Measurements from ENCODE around the gene MUSK.

MUSK gene

DNA sequence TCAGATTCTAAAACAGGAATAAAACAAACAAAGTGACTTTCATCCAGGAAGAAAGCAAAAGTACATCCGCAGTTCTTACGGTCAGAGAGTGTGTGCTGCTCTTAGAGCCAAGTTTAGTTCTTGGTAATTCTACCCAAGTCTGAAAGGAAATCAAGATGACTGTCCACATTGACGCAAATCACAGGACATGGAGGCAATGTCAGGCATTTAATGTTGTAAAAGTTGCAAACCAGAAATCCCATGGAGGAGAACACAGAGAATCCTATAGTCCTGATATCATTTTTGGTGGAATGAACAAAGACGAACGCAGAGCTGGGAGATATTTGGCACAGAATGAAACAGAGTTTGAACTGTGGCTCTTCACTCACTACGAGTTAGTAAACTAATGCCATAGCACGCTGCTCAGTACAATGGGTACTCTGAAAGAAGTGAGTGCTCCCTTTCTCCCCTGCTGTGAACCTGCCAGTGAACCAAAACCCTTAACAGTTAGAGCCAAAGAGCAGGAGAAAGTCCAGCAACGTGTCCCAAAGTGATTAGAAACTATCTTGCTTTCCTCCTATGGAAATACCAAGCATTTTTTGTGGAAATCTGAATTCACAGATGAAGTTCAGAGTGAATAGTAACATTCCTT lies 74.3 kb downstream of the MUSK start:
- H3K27me3 ChIP-seq (ENCODE audit: control insufficient read depth, insufficient read depth, low read length), result no peaks in the 10 kb centered on the region
- no peaks in the 10 kb centered on the region for H3K36me3 ChIP-seq (ENCODE audit: control insufficient read depth, insufficient read depth, low read length)
- H3K79me2 ChIP-seq, result no peaks in the 10 kb centered on the region
- no peak overlapping the region for H2AFZ ChIP-seq
- no peaks in the 10 kb centered on the region for H3K9me3 ChIP-seq (ENCODE audit: control insufficient read depth, low read length)
- no peak overlapping the region for H3K9ac ChIP-seq
- H3K27ac ChIP-seq, result no peak overlapping the region
- H3K4me1 ChIP-seq, result no peaks in the 10 kb centered on the region
- H3K4me2 ChIP-seq (ENCODE audit: low read length), result no peak overlapping the region
- TF ChIP-seq, protein P1, sequence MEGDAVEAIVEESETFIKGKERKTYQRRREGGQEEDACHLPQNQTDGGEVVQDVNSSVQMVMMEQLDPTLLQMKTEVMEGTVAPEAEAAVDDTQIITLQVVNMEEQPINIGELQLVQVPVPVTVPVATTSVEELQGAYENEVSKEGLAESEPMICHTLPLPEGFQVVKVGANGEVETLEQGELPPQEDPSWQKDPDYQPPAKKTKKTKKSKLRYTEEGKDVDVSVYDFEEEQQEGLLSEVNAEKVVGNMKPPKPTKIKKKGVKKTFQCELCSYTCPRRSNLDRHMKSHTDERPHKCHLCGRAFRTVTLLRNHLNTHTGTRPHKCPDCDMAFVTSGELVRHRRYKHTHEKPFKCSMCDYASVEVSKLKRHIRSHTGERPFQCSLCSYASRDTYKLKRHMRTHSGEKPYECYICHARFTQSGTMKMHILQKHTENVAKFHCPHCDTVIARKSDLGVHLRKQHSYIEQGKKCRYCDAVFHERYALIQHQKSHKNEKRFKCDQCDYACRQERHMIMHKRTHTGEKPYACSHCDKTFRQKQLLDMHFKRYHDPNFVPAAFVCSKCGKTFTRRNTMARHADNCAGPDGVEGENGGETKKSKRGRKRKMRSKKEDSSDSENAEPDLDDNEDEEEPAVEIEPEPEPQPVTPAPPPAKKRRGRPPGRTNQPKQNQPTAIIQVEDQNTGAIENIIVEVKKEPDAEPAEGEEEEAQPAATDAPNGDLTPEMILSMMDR (IDR thresholded peaks at IDR 0.05), result no peak
- H3K4me3 ChIP-seq (ENCODE audit: low read depth, low read length), result no peak overlapping the region

DNA sequence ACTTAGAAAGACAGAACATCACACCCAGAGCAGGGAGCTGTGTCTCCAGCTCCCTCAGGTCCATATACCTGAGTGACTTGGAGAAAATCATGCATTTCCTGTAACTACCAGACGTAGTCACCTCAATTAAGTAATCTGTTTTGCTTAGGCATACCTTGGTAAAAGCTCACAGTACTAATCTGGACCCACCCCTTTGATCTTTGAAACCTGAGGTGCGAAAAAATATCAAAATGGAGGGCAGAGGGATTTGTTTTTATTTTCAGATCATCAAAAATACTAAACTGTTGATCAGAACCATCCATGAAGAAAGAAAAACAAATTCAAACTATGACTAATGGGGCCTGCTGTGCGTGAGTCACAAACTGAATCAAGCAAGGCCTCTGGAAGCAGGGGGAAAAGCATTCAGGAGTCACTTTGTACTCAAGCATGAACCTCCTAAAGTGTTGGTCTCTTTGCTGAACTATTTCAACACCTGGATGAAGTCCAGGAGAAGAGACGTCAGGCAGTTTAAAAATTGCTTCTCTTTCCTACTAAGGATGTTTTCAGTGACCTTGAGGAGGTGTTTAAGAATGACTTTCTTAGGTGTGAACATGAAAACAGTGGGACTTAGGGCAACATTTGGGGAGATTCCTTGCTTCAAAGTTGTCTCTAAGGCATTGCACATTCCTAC lies 76.3 kb downstream of the MUSK start:
- H2AFZ ChIP-seq, result no peak overlapping the region
- no peaks in the 10 kb centered on the region for H3K27me3 ChIP-seq (ENCODE audit: control insufficient read depth, insufficient read depth, low read length)
- TF ChIP-seq, protein P1 (IDR thresholded peaks at IDR 0.05), result no peak
- H3K4me1 ChIP-seq, result no peaks in the 10 kb centered on the region
- no peak overlapping the region for H3K9ac ChIP-seq
- no peak overlapping the region for H3K4me2 ChIP-seq (ENCODE audit: low read length)
- H3K36me3 ChIP-seq (ENCODE audit: control insufficient read depth, insufficient read depth, low read length), result no peaks in the 10 kb centered on the region
- no peak overlapping the region for H3K4me3 ChIP-seq (ENCODE audit: low read depth, low read length)
- no peak overlapping the region for H3K27ac ChIP-seq
- no peaks in the 10 kb centered on the region for H3K79me2 ChIP-seq
- no peaks in the 10 kb centered on the region for H3K9me3 ChIP-seq (ENCODE audit: control insufficient read depth, low read length)

DNA sequence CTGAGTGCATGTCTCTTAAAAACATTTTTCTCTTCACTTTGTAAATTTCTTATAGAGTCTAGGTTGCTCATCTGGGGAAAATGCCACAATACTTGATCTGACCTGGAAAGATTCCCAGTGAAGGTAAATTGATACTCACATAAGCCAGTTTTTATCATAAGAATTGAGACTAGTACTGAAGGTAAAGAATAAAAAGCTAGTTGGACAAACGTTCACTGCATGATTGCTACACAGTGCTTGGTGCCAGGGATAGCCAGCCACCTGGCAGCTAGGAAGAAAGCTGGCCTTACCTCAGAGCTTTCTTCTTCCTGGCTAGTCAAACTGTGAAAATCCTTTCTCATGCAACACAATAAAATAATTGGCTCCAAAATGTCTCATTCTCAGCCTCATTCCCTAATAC lies 77.1 kb downstream of the MUSK start:
- no peak overlapping the region for H3K4me3 ChIP-seq (ENCODE audit: low read depth, low read length)
- TF ChIP-seq, protein P1 (IDR thresholded peaks at IDR 0.05), result no peak
- no peaks in the 10 kb centered on the region for H3K4me1 ChIP-seq
- H3K4me2 ChIP-seq (ENCODE audit: low read length), result no peak overlapping the region
- H3K27me3 ChIP-seq (ENCODE audit: control insufficient read depth, insufficient read depth, low read length), result no peaks in the 10 kb centered on the region
- no peaks in the 10 kb centered on the region for H3K9me3 ChIP-seq (ENCODE audit: control insufficient read depth, low read length)
- H2AFZ ChIP-seq, result no peak overlapping the region
- no peaks in the 10 kb centered on the region for H3K36me3 ChIP-seq (ENCODE audit: control insufficient read depth, insufficient read depth, low read length)
- no peak overlapping the region for H3K27ac ChIP-seq
- H3K9ac ChIP-seq, result no peak overlapping the region
- no peaks in the 10 kb centered on the region for H3K79me2 ChIP-seq

DNA sequence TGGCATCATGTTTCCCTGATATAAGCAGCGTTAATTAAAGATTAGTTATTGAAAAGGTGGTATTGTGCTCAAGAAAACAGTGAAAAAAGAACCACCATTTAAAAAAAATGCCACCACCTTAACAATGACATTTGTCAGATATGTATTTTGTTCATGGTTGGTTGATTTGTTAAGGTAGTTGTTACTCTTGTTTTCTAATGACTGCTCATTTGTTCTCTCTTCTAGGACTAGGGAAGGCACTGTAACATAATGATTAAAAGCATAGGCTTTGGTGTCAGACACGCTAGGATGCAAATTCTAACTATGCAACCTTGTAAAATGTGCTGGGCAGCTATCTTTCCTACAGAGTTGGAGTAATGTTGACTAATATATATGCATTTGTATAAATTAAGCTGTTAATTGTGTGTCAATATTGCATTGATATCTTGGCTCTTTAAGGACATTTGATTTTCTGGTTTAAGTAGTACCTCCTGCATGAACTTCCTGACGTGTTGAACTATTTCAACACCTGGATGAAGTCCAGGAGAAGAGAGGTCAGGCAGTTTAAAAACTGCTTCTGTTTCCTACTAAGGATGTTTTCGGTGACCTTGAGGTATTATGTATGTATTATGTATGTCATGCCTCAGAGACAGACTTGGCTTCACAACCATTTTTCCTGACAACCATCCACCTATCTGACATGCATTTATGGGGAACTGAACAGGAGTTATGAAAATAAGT lies 77.8 kb downstream of the MUSK start:
- Histone ChIP-seq H3K4me2 (ENCODE audit: low read length) (no peak overlapping the region), H3K9ac (no peak overlapping the region), H3K79me2 (no peaks in the 10 kb centered on the region), H3K4me3 (ENCODE audit: low read depth, low read length) (no peak overlapping the region), H3K4me1 (no peaks in the 10 kb centered on the region), H3K27ac (no peak overlapping the region), H3K9me3 (ENCODE audit: control insufficient read depth, low read length) (no peaks in the 10 kb centered on the region), H3K27me3 (ENCODE audit: control insufficient read depth, insufficient read depth, low read length) (no peaks in the 10 kb centered on the region), H2AFZ (no peak overlapping the region), H3K36me3 (ENCODE audit: control insufficient read depth, insufficient read depth, low read length) (no peaks in the 10 kb centered on the region)
- TF ChIP-seq, protein P1 (IDR thresholded peaks at IDR 0.05), result no peak

Data from parathyroid adenoma (tissue), 2 donors.